KBM-7 (cell line): ENCODE results near the gene ZNF613.

Experiments
- DNase-seq: peaks from one replicate; pipeline ENCODE4 v3.0.0-alpha.2; 2015
- in situ Hi-C: fragments of 300-500 bp; cut with MboI; formaldehyde crosslinking; loops from 2 replicates; pipeline ENCODE4 v1.14.3; 2020; ENCODE audit warnings: low sequenced_read_pairs, low pct_unique_long_range_greater_than_20kb, mixed read lengths

The ZNF613 gene

DNA sequence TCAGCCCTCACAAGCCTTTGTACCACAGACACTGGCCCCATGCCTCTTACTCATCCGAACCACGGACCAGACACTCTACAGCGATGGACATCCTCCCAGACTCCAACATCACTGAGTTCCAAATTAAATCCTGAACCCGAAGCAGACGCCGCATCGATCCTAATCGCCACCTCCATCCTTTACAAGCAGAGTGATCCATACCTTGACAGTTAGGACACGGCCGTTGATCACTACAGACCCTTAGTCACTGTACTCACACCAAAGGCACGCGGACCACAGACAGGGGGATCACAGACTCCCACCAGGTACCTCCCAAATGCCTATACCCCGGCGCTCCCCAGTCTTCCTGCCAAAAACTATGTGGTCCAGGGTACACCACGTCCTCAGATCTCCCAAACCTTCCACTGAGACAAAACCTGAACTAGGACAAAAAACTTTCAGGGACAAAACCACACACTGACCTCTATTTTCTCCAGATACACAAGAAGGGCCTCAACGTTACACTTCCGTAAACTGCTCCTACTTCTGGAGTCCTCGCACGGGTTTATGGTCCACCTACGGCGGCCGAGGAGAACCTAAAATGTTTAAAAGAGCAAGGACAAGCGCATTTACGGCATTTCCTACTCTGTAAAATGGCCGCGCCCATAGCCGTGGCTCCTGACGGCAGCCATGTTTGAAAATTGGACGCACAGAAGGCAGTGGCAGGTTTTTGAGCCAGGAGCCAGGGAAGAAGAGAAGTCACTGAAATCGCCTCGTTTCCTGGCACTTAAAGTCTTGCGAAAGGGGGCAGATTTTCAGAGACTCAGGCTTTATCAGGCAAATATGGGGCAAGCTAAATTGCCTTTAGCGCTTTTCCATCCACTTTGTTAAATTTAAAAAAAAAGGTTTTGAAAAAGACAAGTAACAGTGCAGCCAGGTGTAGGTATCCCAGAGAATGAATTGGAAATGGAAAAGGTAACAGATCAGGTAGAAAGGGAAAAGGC lies 59.3 kb downstream of the ZNF613 start, which contains the start of gene ZNF350:
Gene ZNF350 (minus strand): TSS at position 532 of the 983 bp plus-strand sequence. CDS start 12,480 bp downstream, outside the sequence.
- DNase-seq = peak; percentile 96
- in situ Hi-C loops = no loop called here

GRCh38 chr19:51993422-51993821 lies 66.2 kb downstream of the ZNF613 start:
- in situ Hi-C loops = no loop called here
- DNase-seq = no peak

DNA sequence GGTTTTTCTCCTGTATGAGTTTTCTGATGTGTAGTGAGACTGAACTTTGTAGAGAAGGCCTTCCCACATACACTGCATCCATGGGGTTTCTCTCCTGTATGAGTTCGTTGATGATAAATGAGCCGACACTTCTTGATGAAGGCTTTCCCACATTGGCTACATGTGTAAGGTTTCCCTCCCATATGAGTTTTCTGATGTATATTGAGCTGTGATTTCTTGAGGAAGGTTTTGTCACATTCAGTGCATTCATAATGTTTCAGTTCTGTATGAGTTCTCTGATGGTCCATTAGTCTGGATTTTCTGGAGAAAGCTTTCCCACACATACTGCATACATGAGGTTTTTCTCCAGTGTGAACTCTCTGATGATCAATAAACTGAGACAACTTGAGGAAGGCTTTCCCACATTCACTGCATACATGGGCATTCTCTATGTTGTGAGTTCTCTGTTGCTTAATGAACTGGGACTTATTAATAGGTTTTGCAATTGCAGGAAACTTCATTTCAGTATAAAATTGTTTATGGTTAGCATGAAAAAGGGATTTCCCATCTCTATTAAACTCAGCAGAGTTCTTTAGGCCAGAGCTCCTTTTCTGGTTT lies 66.9 kb downstream of the ZNF613 start:
- DNase-seq = no peak
- in situ Hi-C loops = no loop called here
